Thoracic aorta (tissue), 2 donors: ENCODE results near the gene PYROXD2. TPM values are rescaled to one million over a fixed set of nuclear protein-coding genes. Genes with fewer than 3 reads are reported as not detected.

Source experiments
- ATAC-seq: fragments of 150-250 bp; one replicate; pipeline ENCODE4 v1.8.0; 2017; ENCODE audit warnings: low read depth; ENCODE audit not compliant: insufficient number of reproducible peaks, low FRiP score
- DNase-seq: peaks from one replicate; pipeline ENCODE4 v3.0.0-alpha.2; 2020; ENCODE audit warnings: low spot score
- H3K27ac ChIP-seq, 2 donors: fragments of 200-600 bp; sonication (generic); 1 replicate in 1 of 2; 2 replicates in 1 of 2; pipeline ENCODE4 v1.5.1; 2016; ENCODE audit warnings: mild to moderate bottlenecking in 2 of 2, moderate library complexity in 2 of 2
- H3K27me3 ChIP-seq: fragments of 200-600 bp; sonication (generic); replicated peaks from 2 replicates; pipeline ENCODE4 v1.6.0; 2016; ENCODE audit warnings: mild to moderate bottlenecking; ENCODE audit not compliant: insufficient read depth
- H3K36me3 ChIP-seq: fragments of 200-600 bp; sonication (generic); one replicate; pipeline ENCODE4 v1.5.1; 2016
- H3K4me1 ChIP-seq, 2 donors: fragments of 200-600 bp; sonication (generic); 1 replicate in 1 of 2; 2 replicates in 1 of 2; pipeline versions ENCODE4 v1.5.1 to v1.6.0; 2016; ENCODE audit warnings: low read depth in 2 of 2, mild to moderate bottlenecking in 1 of 2; ENCODE audit not compliant: control insufficient read depth in 1 of 2
- H3K4me3 ChIP-seq: fragments of 200-600 bp; sonication (generic); 2 replicates; pipeline ENCODE4 v1.5.1; 2016; ENCODE audit warnings: mild to moderate bottlenecking
- H3K9me3 ChIP-seq: fragments of 200-600 bp; sonication (generic); 2 replicates; pipeline ENCODE4 v1.5.1; 2016
- total RNA-seq, 2 donors: library from RNA; depleted of rRNA; stranded (reverse); fragments of >200 nt; gene quantifications; one replicate each; pipeline versions ENCODE4 v1.1.0 to v1.2.3, GENCODE V29; 2016
- TF ChIP-seq, protein P1 (sequence below): fragments of 200-600 bp; sonication (generic); IDR thresholded peaks from one replicate; pipeline ENCODE4 v1.5.1; 2019; ENCODE audit warnings: antibody characterized with exemption

Gene PYROXD2
- total RNA-seq, 2 donors from 2014 or later, result 6.3 to 9.3 TPM

DNA sequence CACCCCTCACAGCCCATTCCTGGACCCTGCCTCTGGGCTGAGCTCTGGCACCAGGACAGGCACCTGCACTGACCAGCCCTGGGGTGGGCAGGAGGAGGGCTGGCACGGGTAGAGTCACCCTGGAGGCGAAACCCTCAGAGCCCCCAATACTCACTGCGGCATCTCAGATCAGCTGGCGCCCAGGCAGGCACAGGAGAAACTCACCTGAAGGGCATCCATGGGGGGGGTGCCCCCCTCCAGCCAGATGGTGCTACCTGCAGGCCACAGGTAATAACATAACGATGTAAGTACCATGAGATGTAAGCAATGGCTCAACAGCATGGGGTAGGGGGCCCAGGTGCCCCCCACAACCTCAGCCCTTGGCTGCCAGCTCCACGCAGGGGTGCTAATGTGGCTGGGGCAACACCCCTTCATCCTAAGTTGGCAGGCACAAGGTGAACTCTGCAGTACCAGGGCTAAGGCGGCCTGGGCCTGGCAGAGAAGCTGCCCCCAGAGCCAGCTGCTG, 12.1 kb upstream of the PYROXD2 start:
- Histone ChIP-seq H3K27ac (no peak overlapping the region), H3K36me3 (peaks cover 39% of the 10 kb centered on the region), H3K4me1 (no peaks in the 10 kb centered on the region), H3K27me3 (no peaks in the 10 kb centered on the region), H3K9me3 (no peaks in the 10 kb centered on the region), H3K4me3 (no peak overlapping the region)
- ATAC-seq (no peak), DNase-seq (no peak)
- TF ChIP-seq, protein P1, sequence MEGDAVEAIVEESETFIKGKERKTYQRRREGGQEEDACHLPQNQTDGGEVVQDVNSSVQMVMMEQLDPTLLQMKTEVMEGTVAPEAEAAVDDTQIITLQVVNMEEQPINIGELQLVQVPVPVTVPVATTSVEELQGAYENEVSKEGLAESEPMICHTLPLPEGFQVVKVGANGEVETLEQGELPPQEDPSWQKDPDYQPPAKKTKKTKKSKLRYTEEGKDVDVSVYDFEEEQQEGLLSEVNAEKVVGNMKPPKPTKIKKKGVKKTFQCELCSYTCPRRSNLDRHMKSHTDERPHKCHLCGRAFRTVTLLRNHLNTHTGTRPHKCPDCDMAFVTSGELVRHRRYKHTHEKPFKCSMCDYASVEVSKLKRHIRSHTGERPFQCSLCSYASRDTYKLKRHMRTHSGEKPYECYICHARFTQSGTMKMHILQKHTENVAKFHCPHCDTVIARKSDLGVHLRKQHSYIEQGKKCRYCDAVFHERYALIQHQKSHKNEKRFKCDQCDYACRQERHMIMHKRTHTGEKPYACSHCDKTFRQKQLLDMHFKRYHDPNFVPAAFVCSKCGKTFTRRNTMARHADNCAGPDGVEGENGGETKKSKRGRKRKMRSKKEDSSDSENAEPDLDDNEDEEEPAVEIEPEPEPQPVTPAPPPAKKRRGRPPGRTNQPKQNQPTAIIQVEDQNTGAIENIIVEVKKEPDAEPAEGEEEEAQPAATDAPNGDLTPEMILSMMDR, result no peak

DNA sequence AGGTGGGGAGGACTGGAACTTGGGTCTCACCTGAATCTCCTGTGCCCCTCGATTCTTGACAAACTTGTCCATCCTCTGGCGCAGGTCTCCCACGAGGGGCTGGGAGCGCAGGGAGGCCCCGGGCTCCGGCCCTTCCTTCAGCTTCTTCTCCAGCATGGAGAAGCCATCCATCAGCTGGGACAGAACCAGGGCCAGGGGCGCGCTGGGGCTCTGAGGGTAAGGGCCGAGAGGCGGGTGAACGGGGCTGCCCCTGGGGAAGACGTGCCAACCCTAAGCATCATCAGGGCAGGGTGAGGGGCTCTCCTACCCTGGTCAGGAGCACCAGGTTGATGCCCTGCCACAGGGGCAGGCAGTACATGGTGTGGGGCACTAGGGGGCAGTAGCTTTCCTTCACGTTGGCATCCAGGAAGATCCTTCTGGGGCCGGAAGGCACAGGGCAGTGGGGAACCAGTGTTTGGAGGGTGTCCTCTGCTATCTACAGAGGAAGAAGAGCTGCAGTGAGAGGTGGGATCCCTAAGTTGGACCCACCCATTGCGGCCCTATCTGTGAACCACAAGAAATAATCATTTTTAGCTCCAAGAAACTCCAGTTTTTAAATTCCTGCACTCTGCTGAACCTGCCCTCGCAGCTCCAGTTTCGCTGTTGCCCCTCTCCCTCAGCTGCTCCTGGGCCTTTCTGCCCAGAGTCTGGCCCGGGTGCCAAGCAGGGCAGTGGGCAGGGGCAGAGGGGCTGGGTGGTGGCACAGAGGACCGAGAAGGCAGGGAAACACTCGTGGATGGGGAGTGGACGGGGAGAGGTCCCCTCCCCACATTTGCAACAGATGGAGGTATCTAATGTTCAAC, 10.8 kb upstream of the PYROXD2 start:
- Histone ChIP-seq H3K27ac (no peak overlapping the region), H3K4me1 (no peaks in the 10 kb centered on the region), H3K9me3 (no peaks in the 10 kb centered on the region), H3K27me3 (no peaks in the 10 kb centered on the region), H3K4me3 (no peak overlapping the region), H3K36me3 (peaks cover 27% of the 10 kb centered on the region)
- ATAC-seq, result no peak
- DNase-seq, result no peak
- TF ChIP-seq, protein P1, result peak; percentile 55

DNA sequence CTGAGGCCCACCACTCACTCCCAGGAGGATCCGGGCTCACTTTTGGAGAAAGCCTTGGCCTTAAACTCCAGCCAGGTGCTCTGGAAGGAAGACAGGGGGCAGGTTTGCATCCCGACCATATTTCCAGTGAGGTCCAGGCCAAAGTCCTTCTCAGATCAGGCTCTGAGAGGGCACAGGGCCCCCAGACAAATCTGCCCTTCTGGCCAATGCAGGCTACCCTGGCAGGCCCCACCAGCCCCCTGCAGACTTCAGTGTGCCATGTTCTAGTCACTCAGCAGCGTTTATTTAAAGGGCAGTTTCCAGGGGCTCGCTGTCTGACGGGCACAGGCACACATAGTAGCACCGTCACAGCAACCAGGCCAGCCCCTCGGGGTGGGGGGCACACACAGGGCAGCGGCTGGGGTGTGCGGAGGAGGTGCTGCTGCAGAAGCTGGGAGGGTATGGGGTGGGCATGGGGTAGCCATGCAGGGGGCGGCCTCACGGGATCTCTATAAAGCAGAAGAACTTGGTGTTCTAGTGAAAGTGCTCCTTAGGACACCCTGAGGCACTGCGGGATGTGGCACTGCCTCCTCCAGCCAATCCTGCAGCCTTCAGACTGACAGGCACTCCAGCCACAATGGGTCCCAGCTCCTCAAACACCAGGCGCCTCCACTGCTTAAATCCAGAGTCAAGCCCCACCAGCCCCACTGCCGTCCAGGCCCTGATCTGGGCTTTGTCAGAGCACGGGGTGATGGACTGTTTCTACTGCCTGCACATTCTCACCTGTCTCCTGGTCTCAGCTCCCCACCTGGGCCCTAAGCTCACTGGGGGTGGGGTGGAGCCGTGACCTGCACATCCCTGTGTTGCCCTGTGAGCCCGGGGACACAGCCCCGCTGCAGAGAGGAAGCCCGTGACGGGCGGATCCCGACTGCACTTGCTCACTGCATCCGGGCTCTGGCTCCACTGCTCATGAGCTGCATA, 9.6 kb upstream of the PYROXD2 start:
- Histone ChIP-seq H3K27me3 (no peaks in the 10 kb centered on the region), H3K27ac (no peak overlapping the region), H3K4me1 (no peaks in the 10 kb centered on the region), H3K4me3 (no peak overlapping the region), H3K36me3 (peaks cover 23% of the 10 kb centered on the region), H3K9me3 (no peaks in the 10 kb centered on the region)
- TF ChIP-seq, protein P1, result no peak
- no peak for DNase-seq
- no peak for ATAC-seq

DNA sequence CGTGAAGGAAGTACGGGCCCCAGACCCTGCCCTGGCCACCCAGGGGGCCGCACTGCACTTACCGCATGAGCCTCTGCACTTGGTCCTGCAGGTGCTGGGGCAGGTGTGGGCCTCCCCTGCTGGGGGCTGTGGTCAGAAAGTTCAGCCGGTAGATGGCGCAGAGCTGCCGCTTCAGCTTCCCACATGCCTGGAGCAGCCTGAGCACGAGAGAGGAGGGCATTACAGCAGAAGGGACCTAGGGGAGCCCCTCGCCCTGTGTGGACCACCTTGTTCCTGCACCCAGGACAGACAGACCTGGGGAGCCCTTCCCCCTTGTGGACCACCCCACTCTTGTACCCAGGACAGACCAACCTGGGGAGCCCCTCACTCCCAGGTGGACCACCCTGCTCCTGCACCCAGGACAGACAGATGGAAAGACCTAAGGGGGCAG, 8.7 kb upstream of the PYROXD2 start:
- H3K27ac ChIP-seq, result no peak overlapping the region
- no peaks in the 10 kb centered on the region for H3K4me1 ChIP-seq
- H3K4me3 ChIP-seq, result no peak overlapping the region
- H3K9me3 ChIP-seq, result no peaks in the 10 kb centered on the region
- ATAC-seq (no peak), DNase-seq (no peak)
- peaks cover 27% of the 10 kb centered on the region for H3K36me3 ChIP-seq
- TF ChIP-seq, protein P1, result no peak
- no peaks in the 10 kb centered on the region for H3K27me3 ChIP-seq

DNA sequence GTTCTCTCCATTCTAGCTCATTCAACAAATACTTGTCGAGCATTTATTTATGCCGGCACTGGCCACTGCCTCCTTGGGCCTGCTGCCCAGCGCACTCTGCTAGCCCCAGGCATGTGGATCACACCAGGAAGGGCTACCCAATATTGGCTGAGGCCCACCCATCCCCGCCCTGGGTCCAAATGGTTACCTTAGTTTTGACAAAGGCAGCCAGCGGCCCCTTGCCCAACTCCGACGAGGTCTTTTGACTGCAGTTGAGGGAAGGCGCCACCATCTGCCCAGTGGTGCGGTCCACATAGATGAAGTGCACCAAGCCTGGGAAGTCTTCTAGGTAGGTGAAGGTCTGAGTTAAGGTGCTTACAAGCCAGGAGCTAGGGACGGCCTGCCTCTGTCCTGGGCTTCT, 7.2 kb upstream of the PYROXD2 start:
- H3K4me1 ChIP-seq, result no peaks in the 10 kb centered on the region
- no peak for ATAC-seq
- no peak for DNase-seq
- H3K27ac ChIP-seq, result no peak overlapping the region
- no peak overlapping the region for H3K4me3 ChIP-seq
- H3K36me3 ChIP-seq, result peaks cover 34% of the 10 kb centered on the region
- no peaks in the 10 kb centered on the region for H3K9me3 ChIP-seq
- TF ChIP-seq, protein P1, result no peak
- H3K27me3 ChIP-seq, result no peaks in the 10 kb centered on the region
